ENCODE data around the gene EYS. TPM values are rescaled to one million over a fixed set of nuclear protein-coding genes. Genes with fewer than 3 reads are reported as not detected.
A peak's percentile ranks its signal among the peaks of the same experiment; 100 is the strongest.
"Not testable (repeated sequence)": the region's sequence is repeated elsewhere in the genome, so short reads cannot be mapped to it uniquely, and the experiment has no call there.

The EYS gene
- total RNA-seq, 1 donor from 2014 or later = not detected

DNA sequence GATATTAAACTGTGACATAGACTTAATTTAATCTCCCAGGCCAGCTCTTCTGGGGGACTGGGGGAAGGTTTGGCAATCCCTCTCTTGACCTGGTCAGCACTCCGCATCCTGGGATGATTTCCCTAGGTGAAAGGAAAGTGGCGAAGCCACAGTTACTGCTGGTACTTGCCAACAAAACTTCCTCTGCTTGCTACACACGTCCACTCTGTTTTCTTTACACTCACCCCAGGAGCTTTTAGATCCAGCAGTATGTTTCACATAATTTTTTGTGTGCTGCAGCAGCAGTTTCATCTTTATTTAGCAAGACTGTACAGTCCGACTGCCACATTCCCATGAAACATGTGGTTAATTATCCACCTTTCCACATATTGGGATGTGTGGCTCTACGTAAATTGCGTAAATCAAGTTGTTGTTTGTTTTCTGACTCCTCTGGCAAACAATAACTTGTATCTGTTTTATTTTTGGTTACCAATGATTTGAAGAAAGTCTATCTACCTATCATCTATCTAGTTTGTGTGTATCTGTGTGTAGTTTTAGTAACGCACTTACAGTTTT, 1787.4 kb downstream of the EYS start:
- intact Hi-C loops (cut with DNase I) = no loop called here
- DNase-seq (ENCODE audit: missing footprints) (no peak), ATAC-seq (no peak)

DNA sequence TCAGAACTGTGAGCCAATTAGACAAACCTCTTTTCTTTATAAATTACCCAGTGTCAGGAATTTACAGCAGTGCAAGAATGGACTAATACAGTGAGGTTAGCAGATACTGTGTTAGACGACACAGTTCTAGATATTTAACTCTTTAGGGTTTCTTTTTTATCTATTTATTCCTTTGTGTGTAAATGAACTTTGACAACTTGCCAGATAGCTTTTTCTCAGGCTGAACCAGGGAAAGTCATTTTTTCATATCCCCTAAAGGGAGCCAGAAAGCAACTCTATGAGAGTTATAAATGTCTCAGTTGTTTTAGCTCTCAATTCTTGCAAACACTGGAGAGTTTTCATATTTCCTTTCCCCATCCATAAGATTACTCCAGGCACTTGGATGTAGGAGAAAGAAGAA, 1794.1 kb downstream of the EYS start:
- intact Hi-C loops (cut with DNase I) = no loop called here
- ATAC-seq = peak; percentile 31
- DNase-seq (ENCODE audit: missing footprints) = no peak

DNA sequence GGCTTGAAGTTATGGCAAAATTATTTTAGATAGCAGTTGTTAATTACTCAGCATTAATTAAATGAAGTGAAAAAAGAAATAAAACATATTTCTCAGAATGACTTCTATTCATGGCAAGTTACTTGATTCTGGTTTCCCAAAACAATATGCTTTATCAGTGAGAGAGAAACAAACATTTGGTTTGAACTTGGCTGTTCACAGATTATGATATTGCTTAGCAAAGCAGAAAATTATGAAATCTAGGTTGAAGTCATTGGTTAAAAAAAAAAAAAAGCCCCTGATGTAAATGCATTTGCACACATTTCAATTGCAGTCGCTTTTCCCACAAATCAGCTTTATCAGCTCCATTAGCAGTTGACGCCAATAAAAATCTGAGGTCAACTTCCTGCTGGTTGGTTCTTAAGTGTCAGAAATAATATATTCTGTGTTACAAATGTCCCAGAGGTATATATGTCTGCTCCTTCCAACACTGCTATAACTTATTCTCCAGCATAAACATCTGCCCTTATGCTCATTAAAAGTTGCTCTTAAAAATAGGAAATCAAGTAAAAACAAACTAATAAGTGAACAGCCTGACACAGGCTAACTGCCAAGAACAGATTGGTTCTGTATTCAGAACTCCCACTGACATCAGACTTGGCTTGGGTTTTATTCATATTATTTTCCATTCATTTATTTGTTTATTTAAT, 1796.0 kb downstream of the EYS start:
- DNase-seq (ENCODE audit: missing footprints) (no peak), ATAC-seq (peak; percentile 44)
- intact Hi-C loops (cut with DNase I) = no loop called here

DNA sequence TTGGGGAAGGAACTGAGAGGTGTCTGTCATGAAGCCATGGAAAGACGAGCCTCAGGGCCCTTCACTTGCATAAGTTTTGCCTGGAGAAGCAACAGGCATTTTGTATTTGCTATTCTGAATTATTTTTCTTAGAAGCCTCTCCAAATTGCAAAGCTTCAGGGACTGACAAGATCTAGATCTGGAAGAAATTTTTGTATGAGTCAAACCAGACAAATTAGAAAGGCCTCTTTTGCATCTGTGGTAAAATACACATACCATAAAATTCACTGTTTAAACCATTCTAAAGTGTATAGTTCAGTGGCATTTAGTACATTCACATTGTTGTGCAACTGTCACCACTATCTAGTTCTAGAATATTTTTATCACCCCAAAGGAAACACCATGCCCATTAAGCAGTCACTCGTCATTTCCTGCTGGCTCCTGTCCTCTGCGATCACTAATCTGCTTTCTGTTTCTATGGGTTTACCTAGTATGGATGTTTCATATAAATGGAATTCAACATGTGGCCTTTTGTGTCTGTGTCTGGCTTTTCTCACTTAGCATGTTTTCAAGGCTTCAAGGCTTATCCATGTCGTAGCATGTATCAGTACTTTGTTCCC, 1802.3 kb downstream of the EYS start:
- no peak for DNase-seq (ENCODE audit: missing footprints)
- intact Hi-C loops (cut with DNase I) = no loop called here
- no peak for ATAC-seq

DNA sequence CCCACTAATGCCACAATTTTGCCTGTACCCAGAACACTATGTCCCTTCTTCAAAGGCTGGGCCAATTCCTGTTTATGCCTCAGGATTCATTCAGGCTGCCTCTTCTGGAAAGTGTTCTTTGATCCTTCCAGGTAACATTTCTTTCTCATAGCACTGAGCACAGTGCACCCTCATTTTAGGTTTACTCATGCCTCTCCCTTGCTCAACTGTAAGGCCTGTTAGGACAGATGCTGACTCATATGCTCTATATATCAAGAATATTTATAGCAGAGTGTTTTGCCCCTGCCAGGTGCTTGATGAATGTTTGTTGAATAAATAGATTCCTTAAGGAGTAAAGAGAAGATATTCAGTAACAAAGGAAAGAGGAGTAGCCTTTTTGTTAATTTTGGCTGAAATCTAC, 1807.5 kb downstream of the EYS start:
- DNase-seq (ENCODE audit: missing footprints) = no peak
- ATAC-seq = no peak
- intact Hi-C loops (cut with DNase I) = no loop called here

DNA sequence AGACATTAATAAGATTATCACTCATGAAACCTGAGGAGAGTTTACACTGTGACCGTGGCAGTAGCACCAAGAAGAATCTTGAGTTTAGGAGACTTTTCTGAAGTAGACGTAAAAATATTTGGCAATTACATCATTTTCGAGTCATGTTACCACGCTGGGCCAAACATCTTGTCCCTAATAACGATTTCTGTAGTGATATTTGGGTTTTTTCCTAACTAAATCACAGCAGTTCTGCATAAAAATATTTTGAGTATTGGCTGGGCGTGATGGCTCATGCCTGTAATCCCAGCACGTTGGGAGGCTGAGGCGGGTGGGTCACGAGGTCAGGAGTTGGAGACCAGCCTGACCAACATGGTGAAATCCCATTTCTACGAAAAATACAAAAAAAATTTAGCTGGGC, 1809.1 kb downstream of the EYS start:
- DNase-seq (ENCODE audit: missing footprints) = no peak
- intact Hi-C loops (cut with DNase I) = no loop called here
- ATAC-seq = peak; percentile 73

DNA sequence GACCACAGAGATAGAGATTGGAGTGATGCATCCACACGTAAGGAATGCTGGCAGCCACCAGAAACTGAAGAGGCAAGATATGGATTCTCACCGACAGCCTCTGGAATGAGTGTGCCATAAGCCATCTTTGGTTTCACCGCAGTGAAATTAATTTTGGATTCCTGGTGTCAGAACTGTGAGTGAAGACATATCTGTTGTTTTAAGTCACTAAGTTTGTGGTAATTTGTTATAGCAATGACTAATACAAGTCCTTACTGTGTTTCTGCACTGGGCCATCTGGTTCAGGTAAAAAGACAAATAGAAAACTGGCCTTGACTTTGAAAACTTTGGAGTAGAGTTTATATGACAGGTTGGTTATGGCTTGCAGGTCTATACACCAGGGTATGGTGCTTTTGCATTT, 1809.6 kb downstream of the EYS start:
- intact Hi-C loops (cut with DNase I) = no loop called here
- DNase-seq (ENCODE audit: missing footprints) = no peak
- peak; percentile 23 for ATAC-seq

DNA sequence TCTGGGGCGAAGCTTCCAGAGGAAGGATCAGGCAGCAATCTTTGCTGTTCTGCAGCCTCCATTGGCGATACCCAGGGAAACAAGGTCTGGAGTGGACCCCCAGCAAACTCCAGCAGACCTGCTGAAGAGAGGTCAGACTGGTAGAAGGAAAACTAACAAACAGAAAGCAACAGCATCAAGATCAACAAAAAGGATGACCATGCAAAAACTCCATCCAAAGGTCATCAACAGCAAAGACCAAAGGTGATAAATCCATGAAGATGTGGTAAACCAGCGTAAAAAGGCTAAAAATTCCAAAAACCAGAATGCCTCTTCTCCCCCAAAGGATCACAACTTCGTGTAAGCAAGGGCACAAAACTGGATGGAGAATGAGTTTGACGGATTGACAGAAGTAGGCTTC, 1818.6 kb downstream of the EYS start:
- intact Hi-C loops (cut with DNase I) = no loop called here
- DNase-seq (ENCODE audit: missing footprints) = no peak
- no peak for ATAC-seq

DNA sequence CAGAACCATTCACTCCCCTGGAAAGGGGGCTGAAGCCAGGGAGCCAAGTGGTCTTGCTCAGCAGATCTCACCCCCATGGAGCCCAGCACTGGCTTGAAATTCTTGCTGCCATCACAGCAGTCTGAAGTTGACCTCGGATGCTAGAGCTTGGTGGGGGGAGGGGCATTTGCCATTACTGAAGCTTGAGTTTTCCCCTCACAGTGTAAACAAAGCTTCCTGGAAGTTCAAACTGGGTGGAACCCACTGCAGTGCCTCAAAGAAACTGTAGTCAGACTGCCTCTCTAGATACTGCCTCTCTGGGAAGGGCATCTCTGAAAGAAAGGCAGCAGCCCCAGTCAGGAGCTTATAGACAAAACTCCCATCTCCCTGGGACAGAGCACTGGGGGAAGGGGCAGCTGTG, 1819.2 kb downstream of the EYS start:
- intact Hi-C loops (cut with DNase I); DNase-seq (ENCODE audit: missing footprints); ATAC-seq: not testable (repeated sequence)

DNA sequence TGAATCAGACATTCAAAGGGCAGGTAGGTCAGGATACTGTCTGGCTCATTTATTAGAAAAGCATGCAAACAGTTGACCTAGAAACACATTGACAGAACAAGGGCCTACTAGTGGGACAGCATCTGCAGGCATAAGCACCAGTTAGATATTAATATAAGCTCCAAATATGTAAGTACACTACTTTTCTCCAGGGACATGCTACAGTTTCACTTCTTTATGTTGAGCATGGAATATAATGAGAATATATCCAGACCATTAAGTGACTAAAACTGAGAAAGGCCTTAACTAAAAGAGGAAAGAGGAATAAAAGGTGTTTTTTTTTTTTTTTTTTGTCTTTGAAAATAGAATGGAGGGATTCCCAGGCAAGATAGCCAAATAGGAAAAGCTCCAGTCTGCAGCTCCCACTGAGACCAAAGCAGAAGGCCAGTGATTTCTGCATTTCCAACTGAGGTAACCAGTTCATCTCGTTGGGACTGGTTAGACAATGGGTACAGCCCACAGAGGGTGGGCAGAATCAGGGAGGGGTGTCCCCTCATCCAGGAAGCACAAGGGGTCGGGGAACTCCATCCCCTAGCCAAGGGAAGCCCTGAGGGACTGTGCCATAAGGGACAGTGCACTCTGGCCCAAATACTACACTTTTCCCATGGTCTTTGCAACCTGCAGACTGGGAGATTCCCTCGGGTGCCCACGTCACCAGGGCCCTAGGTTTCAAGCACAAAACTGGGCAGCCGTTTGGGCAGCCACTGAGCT, 1819.8 kb downstream of the EYS start:
- intact Hi-C loops (cut with DNase I) = no loop called here
- DNase-seq (ENCODE audit: missing footprints) (no peak), ATAC-seq (no peak)

DNA sequence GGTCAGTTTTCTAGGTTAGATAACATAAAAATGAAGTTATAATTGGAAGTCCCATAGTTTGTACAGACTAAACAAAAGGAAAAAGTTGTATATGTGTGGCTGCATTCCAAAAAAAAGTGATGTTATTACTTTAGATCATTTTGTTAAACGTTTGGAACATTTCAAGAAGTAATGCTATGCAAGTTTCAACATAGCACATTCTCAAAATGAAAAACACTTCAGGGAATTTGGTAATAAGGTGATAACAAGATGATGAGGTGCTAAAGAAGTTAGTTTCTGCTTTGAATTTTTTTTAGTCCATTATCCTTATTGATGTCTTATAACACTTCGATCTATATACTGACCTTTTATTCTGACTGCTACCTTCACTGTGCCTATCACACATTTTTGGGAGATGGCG, 1820.7 kb downstream of the EYS start:
- intact Hi-C loops (cut with DNase I) = no loop called here
- DNase-seq (ENCODE audit: missing footprints) = no peak
- ATAC-seq = no peak

DNA sequence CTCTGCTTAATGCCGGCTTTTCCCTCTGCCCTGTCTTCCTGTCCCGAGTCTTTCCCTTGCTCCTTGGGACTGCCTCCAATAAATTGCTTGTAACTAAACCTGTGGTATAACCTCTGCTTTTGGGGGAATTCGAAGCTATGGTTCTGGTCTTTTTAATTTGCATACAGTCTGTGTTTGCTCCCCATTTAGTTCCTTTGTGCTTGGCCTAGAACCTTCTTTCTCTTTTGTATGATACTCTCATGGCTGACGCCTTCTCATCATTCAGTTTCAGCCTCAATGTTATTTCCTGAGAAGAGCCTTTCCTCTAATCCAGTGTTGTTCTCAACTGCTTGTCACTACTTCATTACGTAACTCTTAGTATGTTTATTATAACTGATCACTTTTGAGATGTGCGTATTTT, 1823.4 kb downstream of the EYS start:
- intact Hi-C loops (cut with DNase I) = no loop called here
- DNase-seq (ENCODE audit: missing footprints) (no peak), ATAC-seq (no peak)

DNA sequence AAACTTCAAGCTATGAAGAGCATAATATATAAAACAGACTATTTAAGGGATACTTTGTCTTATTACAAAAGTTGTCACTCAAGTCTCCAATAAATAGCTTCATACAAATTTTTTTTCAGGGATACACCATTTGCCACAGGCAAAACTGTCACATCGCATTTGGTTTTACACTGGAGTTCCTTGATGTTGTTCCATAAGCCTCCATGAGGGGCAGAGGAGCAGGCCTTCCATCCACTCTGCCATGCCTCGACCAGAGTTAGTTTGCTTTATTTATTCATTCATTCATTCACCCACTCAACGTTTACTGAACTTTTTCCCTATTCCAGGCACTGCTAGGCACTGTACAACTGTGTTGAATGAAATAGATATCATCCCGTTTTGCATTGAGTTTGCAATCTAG, 1824.8 kb downstream of the EYS start:
- intact Hi-C loops (cut with DNase I) = no loop called here
- DNase-seq (ENCODE audit: missing footprints) (no peak), ATAC-seq (no peak)

DNA sequence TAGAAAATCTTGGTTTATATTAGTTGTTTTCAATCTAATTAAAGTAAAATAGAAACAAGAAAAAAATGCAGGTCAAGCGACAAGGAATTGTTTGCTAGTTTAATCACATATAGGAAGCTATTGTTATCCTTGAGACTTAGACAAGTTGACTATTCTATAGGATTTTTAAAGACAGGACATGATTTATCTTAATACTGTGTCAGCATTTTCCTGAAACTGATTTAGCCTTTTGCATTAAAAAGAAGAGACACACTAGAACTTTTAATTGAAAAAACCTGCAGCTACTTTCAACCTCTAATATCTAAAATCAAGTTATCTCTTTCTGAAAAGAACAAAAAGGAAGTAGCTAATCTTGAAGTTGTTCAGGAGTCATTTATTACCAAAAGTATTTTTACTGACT, 1825.2 kb downstream of the EYS start:
- intact Hi-C loops (cut with DNase I) = no loop called here
- ATAC-seq (no peak), DNase-seq (ENCODE audit: missing footprints) (no peak)

DNA sequence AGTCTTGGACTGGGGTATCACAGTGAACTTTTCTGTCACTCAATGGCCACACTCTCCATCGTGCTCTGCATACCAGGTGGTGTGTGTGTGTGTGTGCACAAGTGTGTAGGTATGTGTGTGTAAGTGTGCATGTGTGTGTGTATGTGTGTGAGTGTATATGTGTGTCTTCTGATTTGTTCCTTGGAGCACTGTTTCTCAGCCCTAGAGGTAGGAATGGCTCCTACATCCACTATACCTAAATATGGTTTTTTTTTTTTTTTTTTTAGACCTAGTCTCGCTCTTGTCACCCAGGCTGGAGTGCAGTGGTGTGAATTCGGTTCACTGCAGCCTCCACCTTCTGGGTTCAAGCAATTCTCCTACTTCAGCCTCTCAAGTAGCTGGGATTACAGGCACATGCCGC, 1834.8 kb downstream of the EYS start:
- DNase-seq (ENCODE audit: missing footprints) = no peak
- no peak for ATAC-seq
- intact Hi-C loops (cut with DNase I) = no loop called here

DNA sequence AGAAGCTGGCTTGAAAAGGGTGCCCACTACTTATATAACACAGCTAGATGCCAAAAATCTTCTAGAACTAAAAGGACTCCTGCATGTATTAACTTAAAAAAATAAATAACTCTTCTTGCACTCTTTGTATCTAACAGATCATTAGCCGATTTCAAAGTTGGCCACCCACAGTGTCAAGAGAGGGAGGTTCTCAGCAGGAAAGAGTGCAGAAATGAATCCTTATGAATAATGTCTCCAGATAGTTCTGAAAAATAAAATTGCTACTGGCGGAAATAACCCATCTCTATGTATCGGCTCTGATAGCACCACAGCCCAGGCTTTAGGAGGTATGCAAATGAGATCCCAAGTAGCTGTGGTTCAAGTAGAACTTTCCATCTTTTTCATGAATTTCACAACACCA, 1838.7 kb downstream of the EYS start:
- intact Hi-C loops (cut with DNase I) = no loop called here
- no peak for DNase-seq (ENCODE audit: missing footprints)
- no peak for ATAC-seq

DNA sequence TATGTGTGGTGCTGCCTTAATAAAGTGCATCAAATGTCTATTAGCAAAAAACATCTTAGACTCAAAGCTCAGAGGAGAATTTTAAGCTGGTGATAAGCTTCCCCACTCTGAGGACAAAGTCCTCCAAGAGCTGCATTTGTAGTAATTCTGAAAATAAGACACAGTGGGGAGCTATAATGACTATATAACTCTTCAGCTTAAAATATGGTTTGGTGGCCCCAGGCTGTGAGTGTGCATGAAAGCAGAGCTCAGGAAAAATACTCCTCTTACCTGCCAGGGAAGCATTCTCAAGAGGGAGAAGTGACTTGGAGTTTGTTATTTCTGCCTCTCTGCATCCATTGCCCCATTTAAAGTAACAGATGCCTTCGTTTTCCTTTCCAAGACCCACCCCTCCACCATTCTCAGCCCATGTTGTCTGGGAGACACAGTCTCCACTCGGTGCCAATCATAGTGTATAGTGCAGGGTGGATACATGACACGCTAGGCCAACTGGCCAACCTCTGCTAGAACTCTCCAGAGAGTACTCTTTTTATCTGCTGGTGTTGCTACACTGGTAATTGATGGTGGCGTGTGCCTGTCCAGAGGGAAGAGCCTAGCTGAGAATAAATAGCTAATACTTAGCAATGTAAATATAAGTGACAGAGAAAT, 1842.2 kb downstream of the EYS start:
- ATAC-seq = peak; percentile 50
- DNase-seq (ENCODE audit: missing footprints) = no peak
- intact Hi-C loops (cut with DNase I) = no loop called here

DNA sequence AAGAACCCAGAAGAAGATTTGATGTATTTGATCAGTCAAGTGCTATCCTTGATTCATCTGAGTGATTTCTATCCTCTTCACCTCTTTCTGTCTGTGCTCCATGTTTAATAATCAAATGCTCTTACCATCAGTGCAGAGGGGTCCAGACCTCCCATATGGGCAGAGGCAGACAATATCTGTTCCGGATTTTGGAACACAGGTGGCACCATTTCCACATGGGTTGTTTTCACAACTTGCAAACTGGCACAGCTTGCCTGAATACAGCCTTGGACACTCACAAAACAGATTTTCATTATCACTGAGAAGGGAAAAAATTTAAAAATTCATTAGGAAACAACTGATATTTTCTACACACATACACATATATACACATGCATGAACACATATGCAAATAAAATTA, 1843.0 kb downstream of the EYS start:
- intact Hi-C loops (cut with DNase I) = no loop called here
- no peak for DNase-seq (ENCODE audit: missing footprints)
- ATAC-seq = no peak

DNA sequence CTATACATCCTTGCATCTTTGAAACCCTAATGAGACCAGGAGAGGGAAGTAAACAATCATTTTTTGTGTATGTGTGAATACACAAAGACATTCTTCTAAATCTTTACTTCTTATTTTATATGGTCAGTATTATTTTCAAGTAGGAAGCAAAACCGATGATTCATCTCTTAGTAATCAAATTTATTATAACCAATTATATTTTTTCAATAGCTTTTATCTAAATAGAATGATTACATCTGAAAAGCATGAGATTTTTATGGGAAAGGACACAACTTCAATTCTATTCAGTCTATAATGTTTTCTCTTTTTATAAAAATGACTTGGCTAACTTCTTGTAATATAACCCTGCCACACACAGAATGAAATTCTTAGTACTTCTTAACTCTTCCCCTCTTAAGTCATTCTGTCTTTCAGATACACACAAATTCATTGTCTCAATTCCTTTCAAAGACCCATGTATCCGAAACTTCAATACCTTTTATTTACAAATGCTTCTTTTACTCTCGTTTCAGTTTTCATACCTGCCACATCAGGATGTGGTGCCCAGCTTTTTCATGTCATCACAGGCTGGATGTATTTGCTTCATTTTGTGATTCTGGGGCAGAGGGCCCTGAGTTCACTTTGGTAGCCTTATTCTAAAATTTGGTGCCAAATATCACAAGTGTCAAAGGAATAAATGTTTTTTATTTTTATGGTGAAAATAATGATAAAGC, 1844.4 kb downstream of the EYS start:
- intact Hi-C loops (cut with DNase I) = no loop called here
- DNase-seq (ENCODE audit: missing footprints) = no peak
- no peak for ATAC-seq
